GM19397 (cell line): Measurements from ENCODE around the gene TDRD9.
"Not testable (repeated sequence)": the region's sequence is repeated elsewhere in the genome, so short reads cannot be mapped to it uniquely, and the experiment has no call there.

ENCODE experiments used
- ATAC-seq: cut with Tn5 transposase; IDR thresholded peaks from one replicate; pipeline ENCODE4 v1.9.1; 2021; ENCODE audit warnings: mild to moderate bottlenecking, moderate library complexity; ENCODE audit not compliant: unreplicated experiment

The TDRD9 gene

DNA sequence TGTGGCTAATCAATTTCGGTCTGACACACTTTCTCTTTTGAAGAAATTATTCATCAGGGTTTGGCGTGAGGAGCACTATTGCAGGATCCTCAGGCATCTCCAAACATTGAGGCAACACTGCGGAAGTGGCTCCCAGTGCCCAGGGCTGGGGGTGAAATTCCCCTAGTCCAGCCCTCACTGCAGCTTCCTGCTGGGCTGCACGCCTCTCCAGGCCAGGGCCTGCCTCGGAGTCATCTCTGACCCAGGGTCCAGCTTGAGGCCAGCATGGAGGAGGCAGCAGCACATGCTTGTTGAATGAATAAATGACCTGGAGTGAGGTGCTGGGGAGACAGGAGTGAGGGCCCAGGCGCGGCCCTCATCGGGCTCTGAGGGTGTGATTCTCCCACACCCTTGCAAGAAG is 36.0 kb upstream of the TDRD9 start:
- no peak for ATAC-seq

DNA sequence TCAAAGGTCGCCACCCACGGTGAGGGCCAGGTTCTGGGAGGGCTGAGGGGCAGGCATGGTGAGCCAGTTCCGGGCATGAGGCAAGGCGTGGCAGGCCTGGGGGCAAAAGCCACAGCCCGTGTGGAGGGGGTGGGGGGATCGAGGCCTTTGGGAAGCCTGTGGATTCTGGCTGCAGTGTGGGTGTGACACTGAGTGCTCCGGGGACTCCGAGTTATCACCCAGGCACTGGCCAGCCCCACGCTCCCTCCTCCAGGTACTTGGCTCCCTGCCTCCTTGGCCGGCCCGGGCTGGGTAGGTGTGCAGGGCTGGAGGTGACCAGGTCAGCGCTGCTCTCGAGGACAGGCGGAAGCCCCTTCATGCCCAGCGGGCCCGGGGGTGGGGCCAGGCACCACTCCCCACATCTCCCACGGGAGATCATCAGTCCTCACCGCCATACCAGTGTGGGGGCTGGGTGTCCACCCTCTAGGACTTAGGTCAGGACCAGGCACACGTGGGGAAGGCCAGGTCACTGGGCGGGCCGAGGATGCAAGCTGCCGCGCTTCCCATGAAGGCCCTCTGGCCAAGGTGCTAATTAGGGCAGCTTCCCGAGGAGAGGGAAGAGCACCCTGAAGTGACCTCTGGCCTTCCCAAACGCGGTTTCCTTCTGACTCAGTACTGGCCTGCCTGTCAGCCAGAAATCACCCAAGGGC is 34.1 kb upstream of the TDRD9 start:
- no peak for ATAC-seq

DNA sequence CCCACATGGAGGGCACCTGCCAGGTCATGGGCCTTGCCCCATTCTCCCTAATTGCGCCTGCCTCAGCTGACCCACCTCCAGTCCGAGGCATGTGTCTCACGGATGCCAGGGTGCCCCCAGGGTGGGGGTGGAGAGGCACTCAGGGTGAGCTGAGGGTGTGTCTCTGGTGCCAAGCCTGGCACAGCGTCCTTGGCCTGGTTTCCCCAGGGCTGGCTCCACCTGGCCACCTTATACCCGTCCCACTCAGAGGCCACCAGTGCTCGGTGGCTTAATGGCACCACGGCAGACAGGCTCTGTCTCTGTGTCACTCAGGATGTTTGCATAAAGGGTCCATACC is 33.6 kb upstream of the TDRD9 start:
- no peak for ATAC-seq

DNA sequence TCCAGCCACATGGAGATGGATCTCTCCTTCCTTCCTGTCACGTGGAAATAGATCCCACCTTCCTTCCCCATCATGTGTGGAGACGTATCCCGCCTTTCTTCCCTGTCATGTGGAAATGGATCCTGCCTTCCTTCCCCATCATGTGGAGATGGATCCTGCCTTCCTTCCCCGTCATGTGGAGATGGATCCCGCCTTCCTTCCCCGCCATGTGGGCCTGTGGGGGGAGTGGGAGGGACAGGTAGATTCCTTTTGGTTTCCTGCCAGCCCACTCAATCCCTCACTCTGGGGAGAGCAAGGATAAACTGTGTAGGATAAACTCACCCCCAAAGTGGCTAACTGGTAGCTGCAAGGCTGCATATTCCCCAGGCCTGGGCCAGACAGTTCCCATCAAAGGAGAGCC is 31.7 kb upstream of the TDRD9 start:
- no peak for ATAC-seq

DNA sequence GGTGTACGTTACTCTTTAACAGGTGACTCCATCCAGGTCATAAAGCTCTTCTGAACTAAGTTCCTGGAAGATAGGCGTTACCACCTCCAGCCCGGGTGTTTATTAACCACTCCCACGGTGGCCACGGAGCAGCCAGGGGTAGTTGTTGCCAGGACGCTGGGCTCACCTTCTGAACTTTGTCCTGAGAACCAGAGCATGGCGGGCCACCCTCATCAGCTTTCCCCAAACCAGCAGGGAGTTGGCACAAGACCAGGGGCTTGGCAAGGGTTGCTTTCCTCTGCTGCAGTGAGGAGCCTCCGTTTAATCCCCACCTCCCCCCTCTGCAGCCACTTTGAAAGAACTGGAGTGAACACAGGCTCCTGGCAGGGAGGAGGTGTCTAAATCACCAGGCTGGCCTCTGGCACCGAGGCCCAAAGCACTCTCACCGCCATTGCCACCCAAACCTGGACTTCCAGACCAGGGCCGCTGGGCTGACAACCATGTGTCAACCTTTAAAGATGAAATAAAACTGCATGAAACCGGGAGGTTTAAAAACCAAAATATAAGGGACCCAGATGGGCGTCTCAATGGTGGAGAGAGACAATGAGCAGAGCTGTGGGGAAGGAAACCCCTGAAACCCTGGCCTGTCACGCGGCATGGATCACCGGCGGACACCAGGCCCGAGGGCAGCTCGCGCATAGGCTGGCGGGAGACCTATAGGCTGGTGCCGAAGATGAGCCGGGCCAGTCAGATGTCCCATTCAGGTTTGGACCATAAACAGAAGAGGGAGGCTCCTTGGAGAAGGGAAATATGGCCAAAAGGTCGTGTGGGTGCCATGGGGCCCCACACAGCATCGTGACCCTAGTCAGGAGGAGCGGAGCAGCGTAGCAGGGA is 30.9 kb upstream of the TDRD9 start:
- no peak for ATAC-seq

- ATAC-seq: no peak
These were observed 30.1 kb upstream of the TDRD9 start for GRCh38 chr14:103898204-103898603.

GRCh38 chr14:103898711-103899110 is 29.5 kb upstream of the TDRD9 start:
- no peak for ATAC-seq

DNA sequence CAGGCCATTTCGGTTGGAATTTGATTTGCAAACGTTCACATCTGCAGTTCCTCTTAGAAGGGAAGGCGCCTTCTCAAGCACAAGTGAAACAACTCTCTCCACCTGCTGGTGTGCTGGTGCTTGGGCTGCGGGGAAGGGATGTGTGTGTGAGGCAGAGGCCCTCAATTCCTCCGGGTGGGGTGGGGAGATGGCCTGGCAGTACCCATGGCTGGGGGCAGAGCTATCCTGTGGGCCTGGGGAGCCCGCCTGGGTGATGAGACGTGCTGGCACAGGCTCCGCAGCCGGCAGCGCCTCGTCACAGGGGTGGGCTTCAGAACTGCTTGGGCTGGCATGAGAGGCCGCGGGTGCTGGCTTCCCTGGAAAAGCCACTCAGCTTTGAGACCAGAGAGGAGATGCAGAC is 28.9 kb upstream of the TDRD9 start:
- ATAC-seq: no peak

GRCh38 chr14:103899833-103900232 is 28.4 kb upstream of the TDRD9 start:
- ATAC-seq: no peak

DNA sequence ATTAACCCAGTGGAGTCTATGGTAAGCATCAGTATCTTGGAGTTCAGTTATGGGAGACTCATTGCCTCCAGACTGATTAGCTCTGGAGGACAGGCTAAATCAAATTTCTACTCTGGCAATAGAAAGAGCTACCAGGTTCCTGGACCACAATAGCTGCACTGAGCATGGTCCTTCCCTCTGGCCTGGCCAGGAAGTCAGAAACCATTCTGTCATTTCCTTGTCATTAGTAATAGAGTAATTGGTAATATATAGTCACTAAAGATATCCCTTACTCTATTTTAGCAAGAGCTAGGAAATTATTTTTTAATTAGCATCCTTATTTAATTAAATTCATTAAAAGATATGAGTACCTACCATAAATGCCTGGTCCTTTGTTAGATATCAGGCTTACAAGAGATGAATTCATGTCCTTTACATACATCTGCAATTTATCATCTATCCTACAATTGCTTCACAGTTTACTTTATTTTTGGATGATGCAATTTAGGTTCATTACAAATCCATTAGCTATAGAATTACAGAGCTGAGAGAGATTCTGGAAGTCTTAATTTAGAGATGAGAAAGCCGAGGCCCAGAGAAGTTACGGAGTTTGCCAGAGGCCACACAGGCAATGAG is 23.7 kb upstream of the TDRD9 start:
- no peak for ATAC-seq

DNA sequence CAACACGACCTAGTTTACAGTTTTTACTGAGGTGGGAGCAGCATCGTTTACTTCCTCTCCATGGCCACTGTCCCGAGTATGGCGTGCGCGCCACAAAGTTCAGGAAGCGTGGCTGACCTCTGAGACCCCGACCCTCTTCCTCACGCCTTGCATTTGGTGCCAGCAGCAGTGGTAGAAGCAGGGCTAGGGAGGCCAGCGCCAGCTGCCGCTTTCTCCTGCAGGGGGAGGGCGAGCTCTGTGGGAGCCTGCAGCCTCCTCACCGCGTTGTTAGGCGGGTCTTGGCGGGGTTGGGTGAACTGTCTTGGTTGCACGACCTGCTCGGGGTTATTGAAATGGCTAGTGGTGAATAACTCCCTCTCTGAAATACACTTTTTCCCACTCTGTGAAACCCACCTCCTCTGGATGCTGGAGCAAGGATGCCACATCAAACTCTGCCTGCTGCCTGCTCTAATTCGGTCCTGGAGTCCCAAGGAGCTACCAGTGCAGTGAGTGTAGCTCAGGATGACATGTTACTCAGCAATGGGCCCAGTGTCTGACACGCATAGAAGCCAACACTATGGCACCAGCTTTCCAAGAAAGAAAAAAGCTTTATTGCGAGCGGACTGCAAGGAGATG is 22.3 kb upstream of the TDRD9 start:
- ATAC-seq: no peak

- ATAC-seq: no peak
These were observed 19.7 kb upstream of the TDRD9 start for GRCh38 chr14:103908580-103908979.

DNA sequence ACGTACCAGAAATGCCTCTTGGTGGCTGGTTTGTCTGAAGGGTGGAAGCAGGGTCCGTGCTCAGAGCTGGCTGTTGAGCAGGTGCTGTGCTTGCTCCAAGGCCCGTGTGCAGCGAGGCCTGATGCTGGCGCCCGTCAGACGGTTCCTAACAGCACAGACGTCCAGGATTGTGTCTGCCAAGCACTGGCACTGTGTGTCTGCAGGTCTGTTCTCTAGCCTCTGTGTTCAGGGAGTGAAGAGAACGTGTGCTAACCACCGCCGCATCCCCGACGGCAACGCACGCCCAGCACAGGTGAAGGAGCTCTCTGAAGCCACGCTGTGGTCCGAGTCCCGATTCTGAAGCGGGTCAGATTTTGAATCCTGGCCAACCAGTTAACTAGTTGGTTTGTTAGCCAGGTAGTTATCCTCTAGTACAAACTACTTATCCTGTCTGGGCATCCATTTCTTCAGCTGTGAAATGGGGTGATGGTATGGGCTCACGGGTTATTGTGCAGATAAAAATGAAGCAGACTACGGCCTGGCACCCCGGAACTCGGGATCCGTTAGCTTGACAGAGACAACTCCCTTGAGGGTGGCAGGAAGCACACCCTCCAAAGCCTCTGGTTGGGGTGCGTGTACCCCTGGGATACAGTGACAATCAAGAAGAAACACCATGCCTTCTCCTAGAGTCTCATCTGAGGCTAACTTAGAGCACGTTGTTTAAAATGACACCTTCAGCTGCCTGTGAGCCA is 18.6 kb upstream of the TDRD9 start:
- ATAC-seq: no peak

GRCh38 chr14:103910262-103910935 is 17.9 kb upstream of the TDRD9 start:
- ATAC-seq: no peak

DNA sequence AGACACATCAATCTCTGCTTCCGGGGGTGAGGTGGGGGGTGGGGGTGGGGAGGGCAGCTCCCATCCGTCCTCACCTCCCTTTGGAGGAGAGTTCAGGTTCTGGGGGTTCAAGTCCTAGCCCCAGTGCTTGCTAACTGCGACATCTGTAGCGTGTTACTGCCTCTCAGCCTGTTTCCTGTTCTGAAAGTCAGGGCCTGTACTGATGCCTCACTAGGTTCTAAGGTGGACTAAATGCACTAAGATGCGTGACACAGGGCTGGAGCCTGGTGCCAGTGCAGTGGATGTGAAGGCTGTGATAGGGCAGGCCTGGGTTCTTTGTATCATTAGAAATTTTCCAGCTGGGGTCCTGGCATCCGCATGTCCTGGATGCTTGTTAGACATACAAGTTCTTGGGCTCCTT is 17.3 kb upstream of the TDRD9 start:
- no peak for ATAC-seq

- no peak for ATAC-seq
These were observed 12.6 kb upstream of the TDRD9 start for GRCh38 chr14:103915616-103916015.

DNA sequence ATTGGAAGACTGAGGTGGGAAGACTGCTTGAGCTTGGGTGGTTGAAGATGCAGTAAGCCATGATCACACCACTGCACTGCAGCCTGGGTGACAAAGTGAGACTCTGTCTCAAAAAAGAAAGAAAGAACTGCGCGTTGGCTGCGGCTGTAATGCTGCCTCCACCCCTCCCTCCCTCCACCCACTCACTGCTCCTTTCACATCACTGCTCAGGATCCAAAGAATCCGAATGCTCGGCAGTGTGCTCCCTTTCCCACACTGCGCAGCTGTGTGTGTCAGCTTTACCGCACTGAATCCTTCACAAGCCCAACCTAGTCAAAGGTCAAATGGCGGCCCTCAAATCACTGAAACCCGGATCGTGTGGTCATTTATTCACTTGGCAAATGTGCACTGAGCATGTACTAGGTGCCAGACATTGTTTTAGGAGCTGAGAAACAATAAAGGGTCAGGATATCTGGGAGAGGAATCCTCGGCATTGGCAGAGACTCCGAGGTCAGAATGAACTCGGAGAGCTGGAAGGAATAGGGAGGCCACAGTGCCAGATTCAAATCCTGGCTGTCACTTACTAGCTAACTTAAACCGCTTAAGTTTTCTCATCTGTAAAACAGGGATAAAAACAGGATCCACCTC is 11.5 kb upstream of the TDRD9 start:
- no peak for ATAC-seq

GRCh38 chr14:103920981-103921854 is 7.0 kb upstream of the TDRD9 start:
- peak; percentile 93 for ATAC-seq

- not testable (repeated sequence) for ATAC-seq
These were observed 6.4 kb upstream of the TDRD9 start for GRCh38 chr14:103921855-103922200.
